Measurements from ENCODE around the gene NEU3.

The NEU3 gene

DNA sequence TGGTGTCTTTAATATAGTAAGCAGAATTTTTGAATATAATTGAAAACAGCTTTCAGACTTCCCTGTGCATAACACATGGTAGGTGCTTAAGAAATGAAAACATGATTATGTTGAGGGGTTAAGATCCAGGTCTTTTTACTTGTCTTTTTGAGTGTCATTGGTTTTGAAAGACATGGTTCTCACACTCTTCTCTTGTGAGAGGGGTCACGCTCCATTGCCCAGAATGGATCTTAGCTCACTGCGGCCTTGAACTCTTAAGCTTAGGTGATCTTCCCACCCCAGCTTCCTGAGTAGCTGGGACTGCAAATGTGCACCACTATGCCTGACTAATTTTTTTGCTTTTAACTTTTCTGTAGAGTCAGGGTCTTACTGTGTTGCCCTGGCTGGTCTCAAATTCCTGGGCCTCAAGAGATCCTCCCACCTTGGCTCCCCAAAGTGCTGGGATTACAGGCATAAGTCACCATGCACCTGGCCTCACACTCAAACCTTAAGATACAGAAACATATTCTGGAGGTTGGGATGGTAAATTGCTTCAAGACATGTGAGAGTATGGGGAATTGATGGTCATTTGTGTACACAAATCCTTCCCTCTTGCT lies 38.3 kb upstream of the NEU3 start:
- TF ChIP-seq, protein P1, sequence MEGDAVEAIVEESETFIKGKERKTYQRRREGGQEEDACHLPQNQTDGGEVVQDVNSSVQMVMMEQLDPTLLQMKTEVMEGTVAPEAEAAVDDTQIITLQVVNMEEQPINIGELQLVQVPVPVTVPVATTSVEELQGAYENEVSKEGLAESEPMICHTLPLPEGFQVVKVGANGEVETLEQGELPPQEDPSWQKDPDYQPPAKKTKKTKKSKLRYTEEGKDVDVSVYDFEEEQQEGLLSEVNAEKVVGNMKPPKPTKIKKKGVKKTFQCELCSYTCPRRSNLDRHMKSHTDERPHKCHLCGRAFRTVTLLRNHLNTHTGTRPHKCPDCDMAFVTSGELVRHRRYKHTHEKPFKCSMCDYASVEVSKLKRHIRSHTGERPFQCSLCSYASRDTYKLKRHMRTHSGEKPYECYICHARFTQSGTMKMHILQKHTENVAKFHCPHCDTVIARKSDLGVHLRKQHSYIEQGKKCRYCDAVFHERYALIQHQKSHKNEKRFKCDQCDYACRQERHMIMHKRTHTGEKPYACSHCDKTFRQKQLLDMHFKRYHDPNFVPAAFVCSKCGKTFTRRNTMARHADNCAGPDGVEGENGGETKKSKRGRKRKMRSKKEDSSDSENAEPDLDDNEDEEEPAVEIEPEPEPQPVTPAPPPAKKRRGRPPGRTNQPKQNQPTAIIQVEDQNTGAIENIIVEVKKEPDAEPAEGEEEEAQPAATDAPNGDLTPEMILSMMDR (IDR thresholded peaks at IDR 0.05; ENCODE audit: low read length): no peak
- no peak for TF ChIP-seq EZH2 (optimal IDR thresholded peaks at IDR 0.05; ENCODE audit: low read depth, low read length)
- TF ChIP-seq EZH2phosphoT487 (IDR thresholded peaks at IDR 0.05; ENCODE audit: low read length): no peak
- no peaks in the 10 kb centered on the region for H4K20me1 ChIP-seq (ENCODE audit: insufficient read depth, low read length)
- no peaks in the 10 kb centered on the region for H3K9me3 ChIP-seq (replicated peaks; ENCODE audit: insufficient read depth, low read length)
- no peaks in the 10 kb centered on the region for H3K27me3 ChIP-seq (replicated peaks; ENCODE audit: insufficient read depth, low read length)
- peak overlapping the region; percentile 97 for H3K27ac ChIP-seq (ENCODE audit: low read length)
- H3K36me3 ChIP-seq (replicated peaks; ENCODE audit: insufficient read depth, low read length): no peaks in the 10 kb centered on the region
- peak overlapping the region; percentile 88 for H3K4me2 ChIP-seq (ENCODE audit: low read depth, low read length)
- H3K9ac ChIP-seq (ENCODE audit: low read length): peak overlapping the region; percentile 99
- H3K9me2 ChIP-seq (replicated peaks; ENCODE audit: insufficient read depth, low read length): no peaks in the 10 kb centered on the region
- H2AFZ ChIP-seq (ENCODE audit: low read length): no peak overlapping the region
- H3F3A ChIP-seq (ENCODE audit: insufficient read depth, low read length): peaks cover 54% of the 10 kb centered on the region
- peak; percentile 23 for DNase-seq
- H3K4me1 ChIP-seq (ENCODE audit: low read length): peaks cover 25% of the 10 kb centered on the region
- peaks cover 92% of the 10 kb centered on the region for H3K79me2 ChIP-seq (ENCODE audit: low read length)
- H3K4me3 ChIP-seq (ENCODE audit: low read length): peak overlapping the region; percentile 93

DNA sequence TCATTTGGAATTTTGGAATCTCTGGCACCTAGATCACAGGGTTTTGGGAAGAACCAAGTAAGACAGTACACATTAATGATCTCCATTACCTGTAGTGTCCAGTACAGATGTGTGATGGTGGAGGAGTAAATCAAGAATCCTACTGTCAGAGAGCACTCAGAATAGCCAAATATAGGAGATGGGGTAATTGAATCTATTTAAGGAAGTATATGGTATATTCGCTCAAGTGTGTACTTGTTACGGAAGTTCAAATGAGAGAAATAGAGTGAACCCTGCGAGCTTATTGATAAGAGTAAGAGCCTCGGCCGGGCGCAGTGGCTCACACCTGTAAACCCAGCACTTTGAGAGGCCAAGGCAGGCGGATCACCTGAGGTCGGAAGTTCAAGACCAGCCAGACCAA lies 37.5 kb upstream of the NEU3 start:
- TF ChIP-seq EZH2 (optimal IDR thresholded peaks at IDR 0.05; ENCODE audit: low read depth, low read length) (no peak), EZH2phosphoT487 (IDR thresholded peaks at IDR 0.05; ENCODE audit: low read length) (no peak)
- TF ChIP-seq, protein P1 (IDR thresholded peaks at IDR 0.05; ENCODE audit: low read length): no peak
- Histone ChIP-seq H3K27me3 (replicated peaks; ENCODE audit: insufficient read depth, low read length) (no peaks in the 10 kb centered on the region), H4K20me1 (ENCODE audit: insufficient read depth, low read length) (no peaks in the 10 kb centered on the region), H3K9me2 (replicated peaks; ENCODE audit: insufficient read depth, low read length) (no peaks in the 10 kb centered on the region), H3K4me1 (ENCODE audit: low read length) (peaks cover 30% of the 10 kb centered on the region), H2AFZ (ENCODE audit: low read length) (no peak overlapping the region), H3F3A (ENCODE audit: insufficient read depth, low read length) (peaks cover 54% of the 10 kb centered on the region), H3K27ac (ENCODE audit: low read length) (peak overlapping the region; percentile 97), H3K79me2 (ENCODE audit: low read length) (peaks cover 95% of the 10 kb centered on the region), H3K9ac (ENCODE audit: low read length) (peak overlapping the region; percentile 99), H3K4me3 (ENCODE audit: low read length) (peak overlapping the region; percentile 93), H3K9me3 (replicated peaks; ENCODE audit: insufficient read depth, low read length) (no peaks in the 10 kb centered on the region), H3K36me3 (replicated peaks; ENCODE audit: insufficient read depth, low read length) (no peaks in the 10 kb centered on the region), H3K4me2 (ENCODE audit: low read depth, low read length) (peak overlapping the region; percentile 88)
- peak; percentile 42 for DNase-seq

DNA sequence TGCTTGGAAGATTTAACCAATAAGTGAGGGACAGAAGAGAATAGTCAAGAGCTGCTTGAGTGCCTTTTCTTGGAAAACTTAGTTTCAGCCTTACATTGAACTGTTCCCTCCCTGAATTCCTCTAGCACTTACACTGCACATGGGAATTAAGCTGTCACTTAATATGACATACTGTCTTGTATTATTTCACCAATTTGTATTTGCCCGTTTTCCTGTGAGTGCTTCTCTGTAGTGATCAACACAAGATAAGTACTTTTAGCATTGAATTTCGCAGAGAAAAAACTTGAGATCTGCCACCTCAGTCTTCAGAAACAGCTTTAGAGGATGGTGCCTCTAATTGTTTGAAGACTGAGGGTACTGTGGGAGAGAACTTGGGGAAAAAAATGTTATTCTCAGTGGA lies 36.0 kb upstream of the NEU3 start:
- peak overlapping the region; percentile 88 for H3K4me2 ChIP-seq (ENCODE audit: low read depth, low read length)
- H3K4me3 ChIP-seq (ENCODE audit: low read length): peak overlapping the region; percentile 93
- no peaks in the 10 kb centered on the region for H3K9me3 ChIP-seq (replicated peaks; ENCODE audit: insufficient read depth, low read length)
- peak overlapping the region; percentile 99 for H3K9ac ChIP-seq (ENCODE audit: low read length)
- H3F3A ChIP-seq (ENCODE audit: insufficient read depth, low read length): peaks cover 54% of the 10 kb centered on the region
- H3K36me3 ChIP-seq (replicated peaks; ENCODE audit: insufficient read depth, low read length): peaks cover 4% of the 10 kb centered on the region
- no peaks in the 10 kb centered on the region for H3K27me3 ChIP-seq (replicated peaks; ENCODE audit: insufficient read depth, low read length)
- DNase-seq: peak; percentile 16
- H4K20me1 ChIP-seq (ENCODE audit: insufficient read depth, low read length): peaks cover 9% of the 10 kb centered on the region; the same call in 1 of the 2 replicates
- H3K9me2 ChIP-seq (replicated peaks; ENCODE audit: insufficient read depth, low read length): no peaks in the 10 kb centered on the region
- H2AFZ ChIP-seq (ENCODE audit: low read length): no peak overlapping the region
- H3K27ac ChIP-seq (ENCODE audit: low read length): peak overlapping the region; percentile 97
- peaks cover 98% of the 10 kb centered on the region for H3K79me2 ChIP-seq (ENCODE audit: low read length)
- peaks cover 44% of the 10 kb centered on the region for H3K4me1 ChIP-seq (ENCODE audit: low read length)
- TF ChIP-seq, protein P1 (IDR thresholded peaks at IDR 0.05; ENCODE audit: low read length): no peak
- TF ChIP-seq EZH2 (optimal IDR thresholded peaks at IDR 0.05; ENCODE audit: low read depth, low read length): no peak
- no peak for TF ChIP-seq EZH2phosphoT487 (IDR thresholded peaks at IDR 0.05; ENCODE audit: low read length)
